GM12872 (cell line): ENCODE measurements around the gene SEMA3F.

Source experiments
- TF ChIP-seq, protein P1 (sequence below): IDR thresholded peaks from 3 replicates; pipeline ENCODE4 v1.5.1; 2011; ENCODE audit warnings: low read depth, mild to moderate bottlenecking, low read length, moderate library complexity; ENCODE audit not compliant: insufficient read depth

The SEMA3F gene

GRCh38 chr3:50151728-50152127, 3.4 kb upstream of the SEMA3F start:
- TF ChIP-seq, protein P1, sequence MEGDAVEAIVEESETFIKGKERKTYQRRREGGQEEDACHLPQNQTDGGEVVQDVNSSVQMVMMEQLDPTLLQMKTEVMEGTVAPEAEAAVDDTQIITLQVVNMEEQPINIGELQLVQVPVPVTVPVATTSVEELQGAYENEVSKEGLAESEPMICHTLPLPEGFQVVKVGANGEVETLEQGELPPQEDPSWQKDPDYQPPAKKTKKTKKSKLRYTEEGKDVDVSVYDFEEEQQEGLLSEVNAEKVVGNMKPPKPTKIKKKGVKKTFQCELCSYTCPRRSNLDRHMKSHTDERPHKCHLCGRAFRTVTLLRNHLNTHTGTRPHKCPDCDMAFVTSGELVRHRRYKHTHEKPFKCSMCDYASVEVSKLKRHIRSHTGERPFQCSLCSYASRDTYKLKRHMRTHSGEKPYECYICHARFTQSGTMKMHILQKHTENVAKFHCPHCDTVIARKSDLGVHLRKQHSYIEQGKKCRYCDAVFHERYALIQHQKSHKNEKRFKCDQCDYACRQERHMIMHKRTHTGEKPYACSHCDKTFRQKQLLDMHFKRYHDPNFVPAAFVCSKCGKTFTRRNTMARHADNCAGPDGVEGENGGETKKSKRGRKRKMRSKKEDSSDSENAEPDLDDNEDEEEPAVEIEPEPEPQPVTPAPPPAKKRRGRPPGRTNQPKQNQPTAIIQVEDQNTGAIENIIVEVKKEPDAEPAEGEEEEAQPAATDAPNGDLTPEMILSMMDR, result no peak

- TF ChIP-seq, protein P1, result no peak
These were observed 1.2 kb upstream of the SEMA3F start for GRCh38 chr3:50153782-50154475.

DNA sequence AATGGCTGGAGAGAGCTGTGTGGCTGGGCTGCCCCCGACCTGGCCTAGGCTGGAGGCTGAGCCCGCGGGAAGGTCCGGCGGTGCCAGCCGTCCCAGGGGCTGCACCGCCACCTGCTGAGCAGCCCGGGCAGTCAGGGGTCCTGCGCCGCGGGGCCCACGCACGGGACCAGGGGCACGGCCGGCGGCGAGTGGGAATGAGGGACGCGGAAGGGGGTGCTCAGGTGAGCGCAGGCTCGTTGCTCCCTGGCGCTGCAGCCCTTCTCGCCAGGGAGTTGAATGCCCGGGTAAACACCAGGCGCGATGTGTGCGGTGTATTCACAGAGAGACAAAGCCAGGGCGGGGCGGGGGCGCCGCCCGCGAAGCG, 666 bp upstream of the SEMA3F start:
- TF ChIP-seq, protein P1, result peak; percentile 35; the same call in 1 of the 3 replicates

DNA sequence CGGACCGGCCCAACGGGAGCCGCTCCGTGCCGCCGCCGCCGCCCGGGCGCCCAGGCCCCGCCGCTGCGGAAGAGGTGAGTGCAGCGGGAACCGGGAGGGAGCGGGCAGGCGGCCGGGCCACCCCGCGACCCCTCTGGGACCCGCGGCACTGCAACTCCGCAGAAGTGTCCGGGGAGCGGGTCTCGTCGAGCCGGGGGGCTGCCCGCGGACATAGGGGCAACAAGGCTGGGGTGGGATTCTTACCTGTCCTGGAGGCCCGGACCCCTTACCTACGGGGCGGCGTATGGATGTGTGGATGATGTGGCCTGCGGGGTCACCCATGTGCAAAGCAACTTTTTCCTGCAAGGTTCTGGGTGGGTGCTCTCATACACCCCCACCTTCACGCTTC, 361 bp downstream of the SEMA3F start:
- TF ChIP-seq, protein P1, result no peak

DNA sequence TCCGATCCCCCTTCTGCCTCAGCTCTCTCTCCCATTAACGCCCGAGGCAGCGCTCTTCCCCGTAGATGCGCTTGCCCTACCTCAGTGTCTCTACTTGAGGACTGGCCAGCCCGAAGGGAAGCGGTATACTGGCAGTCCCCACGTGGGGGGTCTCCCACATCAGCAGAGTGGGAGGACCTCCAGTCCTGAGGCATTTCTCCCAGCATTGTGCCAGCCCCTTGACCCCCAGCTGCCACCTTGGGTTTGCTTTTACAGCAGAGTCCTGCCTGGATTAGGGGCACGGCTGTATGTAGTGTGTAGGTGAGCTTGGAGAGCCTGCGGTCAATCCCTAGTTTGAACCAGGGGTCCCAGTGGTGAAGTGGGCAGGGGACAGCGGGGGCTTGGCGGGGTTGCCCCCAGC, 767 bp downstream of the SEMA3F start:
- TF ChIP-seq, protein P1, result no peak

- TF ChIP-seq, protein P1, result no peak
These were observed 1.7 kb downstream of the SEMA3F start for GRCh38 chr3:50156549-50157493.

- TF ChIP-seq, protein P1, result no peak
These were observed 2.9 kb downstream of the SEMA3F start for GRCh38 chr3:50157827-50158529.
